Lung (tissue), 12 donors: ENCODE results near the gene ERCC2. TPM values are rescaled to one million over a fixed set of nuclear protein-coding genes. Genes with fewer than 3 reads are reported as not detected.

Source experiments
- ATAC-seq: fragments of 200-7000 bp; cut with Tn5 transposase; one replicate; pipeline ENCODE4 v1.9.1; 2020; ENCODE audit warnings: moderate number of reproducible peaks; ENCODE audit not compliant: insufficient read depth, low FRiP score
- DNase-seq, 3 donors: peaks; one replicate each; pipeline ENCODE4 v3.0.0-alpha.2; 2013 to 2017
- H3K27ac ChIP-seq, 2 donors: one replicate each; pipeline ENCODE4 v1.5.1; 2013; ENCODE audit warnings: mild to moderate bottlenecking in 2 of 2, moderate library complexity in 2 of 2, control low read depth in 1 of 2, inconsistent platforms in 1 of 2, low read depth in 1 of 2, low read length in 1 of 2
- H3K27me3 ChIP-seq, 3 donors: one replicate each; pipeline ENCODE4 v1.5.1; 2013; ENCODE audit warnings: low read length in 2 of 3; ENCODE audit not compliant: control insufficient read depth in 3 of 3, insufficient read depth in 3 of 3
- H3K36me3 ChIP-seq, 4 donors: one replicate each; pipeline ENCODE4 v1.5.1; 2013; ENCODE audit warnings: low read length in 4 of 4, mild to moderate bottlenecking in 1 of 4, moderate library complexity in 1 of 4; ENCODE audit not compliant: control insufficient read depth in 4 of 4, insufficient read depth in 4 of 4
- H3K4me1 ChIP-seq, 5 donors: one replicate each; pipeline ENCODE4 v1.5.1; 2013; ENCODE audit warnings: low read length in 5 of 5, mild to moderate bottlenecking in 2 of 5, moderate library complexity in 1 of 5; ENCODE audit not compliant: control insufficient read depth in 5 of 5, insufficient read depth in 5 of 5
- H3K4me3 ChIP-seq: one replicate; pipeline ENCODE4 v1.5.1; 2013; ENCODE audit warnings: mild to moderate bottlenecking, control low read depth, moderate library complexity
- H3K9ac ChIP-seq, 2 donors: one replicate each; pipeline ENCODE4 v1.5.1; 2013; ENCODE audit warnings: low read length in 2 of 2, control low read depth in 1 of 2; ENCODE audit not compliant: insufficient read depth in 1 of 2
- H3K9me3 ChIP-seq, 4 donors: one replicate each; pipeline ENCODE4 v1.5.1; 2013; ENCODE audit warnings: low read length in 3 of 4, mild to moderate bottlenecking in 1 of 4, moderate library complexity in 1 of 4; ENCODE audit not compliant: control insufficient read depth in 4 of 4, insufficient read depth in 3 of 4
- CTCF ChIP-seq: IDR thresholded peaks from 2 replicates; pipeline ENCODE4 v1.5.1; 2012; ENCODE audit warnings: mild to moderate bottlenecking; ENCODE audit errors: control extremely low read depth, extremely low read depth
- whole genome bisulfite sequencing, 2 donors: extraction: QIAGEN DNeasy Blood & Tissue Kit; methylation state at CpG; one replicate each; pipeline ENCODE4 v1.1.7; 2013; 5-methylcytosine and 5-hydroxymethylcytosine counted together
- polyA plus RNA-seq, 2 donors: library from polyadenylated mRNA; stranded (reverse); fragments of 200-250 nt; gene quantifications; one replicate each; pipeline ENCODE4 v1.2.1, GENCODE V29; 2013
- total RNA-seq, 2 donors: library from RNA; depleted of rRNA in 1 of 2; stranded (reverse); fragments of >200 nt in 1 of 2; gene quantifications; one replicate each; pipeline ENCODE4 v1.2.1, GENCODE V29; 2014 to 2021
- donor health status: control.
- donor health status: control.
- donor health status: Bipolar disorder and iron deficiency.
- donor health status: healthy.
- donor health status: DM: yes; HTN: yes; CAD: no.

ERCC2 gene
- total and polyA plus RNA-seq, 4 donors = 11.9 to 19.9 (median 16.3) TPM

DNA sequence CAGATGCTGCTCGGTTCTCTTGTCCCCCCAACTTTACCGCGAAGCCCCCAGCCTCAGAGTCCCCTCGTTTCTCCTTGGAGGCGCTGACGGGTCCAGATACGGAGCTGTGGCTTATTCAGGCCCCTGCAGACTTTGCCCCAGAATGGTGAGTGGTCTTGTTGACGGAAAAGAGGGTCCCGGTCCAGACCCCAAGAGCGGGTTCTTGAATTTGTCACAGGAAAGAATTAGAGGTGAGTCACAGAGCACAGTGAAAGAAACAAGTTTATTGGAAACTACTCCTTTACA is 36.7 kb upstream of the ERCC2 start:
- H3K4me3 ChIP-seq = peak overlapping the region; percentile 56
- H3K9ac ChIP-seq = peak overlapping the region in 1 of 2 donors; percentile 9
- H3K9me3 ChIP-seq = no peaks in the 10 kb centered on the region
- WGBS, 2 donors = 2 to 3% methylated on average over 10 of the region's 10 CpGs
- DNase-seq (no peak), ATAC-seq (no peak)
- peaks cover 3 to 32% (median 13%) of the 10 kb centered on the region in 5 donors for H3K4me1 ChIP-seq
- H3K27ac ChIP-seq = no peak overlapping the region
- TF ChIP-seq CTCF = no peak
- H3K36me3 ChIP-seq = no peaks in the 10 kb centered on the region
- H3K27me3 ChIP-seq = peaks cover 0 to 29% (median 23%) of the 10 kb centered on the region in 3 donors

DNA sequence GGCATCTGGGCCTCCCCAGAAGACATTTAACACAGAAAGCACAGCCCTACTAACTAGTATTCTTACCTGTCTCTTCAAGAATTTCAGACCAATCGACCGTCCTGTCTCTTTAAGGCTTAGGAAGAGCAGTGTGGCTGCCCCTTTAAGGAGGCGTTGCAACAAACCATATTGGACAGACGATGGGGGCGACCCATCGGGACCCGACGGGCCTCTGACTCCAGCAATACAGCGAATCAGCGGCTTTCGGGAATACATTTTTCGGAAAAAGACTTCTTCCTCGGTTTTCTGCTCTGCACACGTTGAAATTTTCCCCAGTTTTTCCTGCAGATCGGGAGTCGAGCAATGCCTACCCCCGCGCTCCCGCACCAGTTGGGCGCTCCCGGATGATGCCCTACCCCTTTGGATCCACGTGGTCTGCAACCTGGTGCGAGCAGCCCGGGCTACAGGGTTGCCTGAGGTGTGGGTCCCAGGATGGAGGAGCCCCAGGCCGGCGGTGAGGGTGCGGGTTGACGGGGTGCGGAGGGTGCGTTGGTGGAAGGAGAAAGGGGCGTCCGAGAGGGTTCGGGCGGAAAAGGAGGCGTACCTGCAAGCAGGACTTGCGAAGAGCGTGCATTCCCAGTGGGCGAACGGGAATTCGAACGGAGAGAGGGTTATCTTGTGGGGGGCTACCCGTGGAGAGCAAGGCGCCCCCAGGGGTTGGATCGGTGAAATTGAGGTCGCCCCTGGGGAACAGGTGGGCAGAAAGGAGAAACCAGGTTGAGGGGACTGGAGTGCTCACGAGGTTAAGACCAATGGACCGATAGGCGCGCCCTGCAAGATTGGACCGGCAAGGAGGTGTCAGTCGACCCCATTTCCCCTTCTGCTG is 36.1 kb upstream of the ERCC2 start, which contains the start of gene POLR1G:
Gene POLR1G (plus strand): TSS at position 419 of the 865 bp plus-strand sequence. CDS start 53 bp downstream, at position 472.
- H3K9ac ChIP-seq = peak within 1 kb of the TSS in 1 of 2 donors; percentile 65
- H3K27ac ChIP-seq = peak within 1 kb of the TSS; percentile 91 to 93
- H3K4me3 ChIP-seq = peak within 1 kb of the TSS; percentile 56
- DNase-seq (peak; percentile 77 to 92 (median 81)), ATAC-seq (peak; percentile 66)
- peaks cover 0 to 34% (median 28%) of the 10 kb centered on the region in 3 donors for H3K27me3 ChIP-seq
- H3K9me3 ChIP-seq = no peaks in the 10 kb centered on the region
- no peak for TF ChIP-seq CTCF
- H3K36me3 ChIP-seq = no peaks in the 10 kb centered on the region
- 0 to 1% methylated on average over 51 of the region's 51 CpGs for WGBS, 2 donors
- peaks cover 3 to 32% (median 13%) of the 10 kb centered on the region in 5 donors for H3K4me1 ChIP-seq

GRCh38 chr19:45405435-45406225 is 35.3 kb upstream of the ERCC2 start:
- peak; percentile 73 for ATAC-seq
- Histone ChIP-seq H3K36me3 (no peaks in the 10 kb centered on the region), H3K27me3 (peaks cover 0 to 34% (median 28%) of the 10 kb centered on the region in 3 donors), H3K4me1 (peaks cover 3 to 32% (median 13%) of the 10 kb centered on the region in 5 donors), H3K27ac (peak overlapping the region; percentile 91 to 93), H3K9me3 (no peaks in the 10 kb centered on the region), H3K4me3 (peak overlapping the region; percentile 59), H3K9ac (peak overlapping the region in 1 of 2 donors; percentile 14)
- DNase-seq = peak; percentile 86 to 89 (median 87)
- TF ChIP-seq CTCF = no peak
- WGBS, 2 donors = 0% methylated on average over 47 to 48 of the region's 48 CpGs
